Stimulated activated CD4-positive, alpha-beta T cell treated with anti-CD3 and anti-CD28 coated beads, Interleukin-1b, Interleukin-23, amount 100 ng/mL, for 1 hour (primary cell): ENCODE results near the gene PTPRG.
"Not testable (repeated sequence)": the region's sequence is repeated elsewhere in the genome, so short reads cannot be mapped to it uniquely, and the experiment has no call there.

Experiments
- DNase-seq, 2 donors: peaks; one replicate each; pipeline ENCODE4 v3.0.0-alpha.2; 2020; ENCODE audit warnings: low read depth in 2 of 2

The PTPRG gene

DNA sequence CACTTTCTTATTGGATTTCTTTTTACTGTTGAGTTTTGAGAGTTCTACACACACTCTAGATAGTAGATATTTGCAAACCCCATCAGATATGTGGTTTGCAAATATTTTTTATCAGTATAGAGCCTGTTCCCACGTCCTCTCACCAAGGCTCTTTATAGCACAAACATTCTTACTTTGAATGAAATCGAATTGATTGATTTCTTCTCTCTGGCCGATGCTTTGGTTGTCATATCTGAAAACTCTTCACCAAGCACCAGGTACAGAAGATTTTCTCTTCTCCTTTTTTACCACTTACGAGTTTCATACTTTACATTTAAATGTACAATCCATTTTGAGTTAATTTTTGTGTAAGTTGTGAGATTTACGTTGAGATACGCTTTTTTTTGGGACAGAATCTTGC is 163.4 kb downstream of the PTPRG start:
- no peak for DNase-seq

DNA sequence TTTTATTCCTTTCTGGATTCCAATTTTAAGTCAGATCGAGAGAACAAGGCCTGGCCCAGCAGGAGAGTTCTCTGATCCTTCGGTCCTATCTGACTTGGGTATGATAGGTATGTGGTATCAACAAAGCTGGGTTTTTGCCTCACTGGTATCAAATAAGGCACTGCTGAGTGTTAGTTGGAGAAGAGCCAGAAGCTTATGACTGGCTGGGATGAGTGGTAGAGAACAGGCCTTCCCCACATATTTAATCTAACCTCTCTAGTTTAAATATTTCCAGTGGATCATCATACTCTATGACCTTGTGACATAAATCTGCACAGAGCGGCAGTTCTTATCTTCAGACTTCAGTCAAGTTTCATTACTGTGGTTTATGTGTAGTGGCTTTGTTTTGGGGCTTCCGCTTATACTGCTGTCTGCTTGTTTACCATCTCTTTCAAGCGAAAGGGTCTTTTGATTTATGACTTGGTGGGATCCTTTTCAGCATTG is 164.5 kb downstream of the PTPRG start:
- DNase-seq: no peak

DNA sequence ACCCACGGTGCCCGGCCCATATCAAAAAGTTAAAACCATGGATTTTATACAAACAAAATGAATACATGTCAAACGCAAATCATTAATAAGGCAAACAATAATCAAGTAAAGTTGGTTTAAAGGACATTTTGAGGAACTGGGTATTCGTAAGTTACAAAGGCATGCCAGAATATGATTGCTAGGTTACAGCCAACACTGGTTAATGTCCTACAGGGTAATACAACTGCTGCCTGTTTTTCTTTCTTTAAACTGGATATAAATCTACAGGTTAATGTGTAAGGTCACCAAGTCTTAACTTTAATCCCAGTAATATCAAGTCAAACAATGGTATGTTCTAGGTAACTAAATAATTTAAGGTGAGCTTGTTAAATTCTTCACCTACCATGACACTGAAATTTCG is 166.1 kb downstream of the PTPRG start:
- no peak for DNase-seq

DNA sequence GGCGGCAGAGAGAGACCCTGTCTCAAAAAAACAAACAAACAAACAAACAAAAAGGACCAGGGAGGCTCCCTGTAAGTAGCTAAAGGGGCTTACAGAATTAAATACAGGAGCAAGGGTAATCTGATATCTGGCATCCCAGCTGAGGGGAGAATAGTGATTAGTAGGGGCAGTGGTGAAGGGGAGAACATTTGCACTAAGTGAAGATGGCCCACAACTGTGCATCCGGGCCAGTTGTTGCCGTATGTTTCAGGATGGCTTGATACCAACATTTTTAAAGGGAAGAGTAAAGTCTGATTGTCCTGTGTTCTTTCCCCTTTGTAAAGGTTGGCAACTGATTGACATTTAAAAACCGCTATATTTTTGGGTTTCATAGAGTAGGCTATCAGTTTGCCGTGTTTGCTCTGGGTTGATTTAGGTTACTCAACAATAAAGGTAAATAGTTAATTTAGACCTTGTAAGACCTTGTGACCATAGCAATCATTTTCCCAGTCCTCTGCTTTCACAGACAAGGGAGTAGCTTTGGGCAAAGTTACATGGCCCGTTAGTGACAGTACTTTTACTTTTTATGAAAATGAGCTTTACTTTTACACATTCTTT is 167.8 kb downstream of the PTPRG start:
- DNase-seq: no peak

DNA sequence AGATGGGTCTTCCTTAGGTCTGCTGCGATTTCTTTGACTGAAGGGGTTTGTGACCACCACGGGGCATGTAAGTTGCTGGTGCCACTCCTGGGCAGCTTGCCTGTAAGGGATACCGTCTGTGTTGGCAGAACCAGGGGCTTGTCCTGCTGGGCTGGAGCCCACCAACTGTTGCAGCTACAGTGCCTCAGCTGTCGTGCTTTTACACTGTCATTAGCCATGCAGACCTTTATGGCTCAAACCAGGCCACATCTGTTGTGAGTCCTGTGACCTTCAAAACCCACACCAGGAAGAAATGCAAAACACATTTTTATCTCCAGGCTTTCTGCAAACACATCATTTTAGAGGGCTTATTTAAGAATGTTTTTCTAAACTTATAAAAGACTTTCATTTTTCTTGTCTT is 168.7 kb downstream of the PTPRG start:
- no peak for DNase-seq

DNA sequence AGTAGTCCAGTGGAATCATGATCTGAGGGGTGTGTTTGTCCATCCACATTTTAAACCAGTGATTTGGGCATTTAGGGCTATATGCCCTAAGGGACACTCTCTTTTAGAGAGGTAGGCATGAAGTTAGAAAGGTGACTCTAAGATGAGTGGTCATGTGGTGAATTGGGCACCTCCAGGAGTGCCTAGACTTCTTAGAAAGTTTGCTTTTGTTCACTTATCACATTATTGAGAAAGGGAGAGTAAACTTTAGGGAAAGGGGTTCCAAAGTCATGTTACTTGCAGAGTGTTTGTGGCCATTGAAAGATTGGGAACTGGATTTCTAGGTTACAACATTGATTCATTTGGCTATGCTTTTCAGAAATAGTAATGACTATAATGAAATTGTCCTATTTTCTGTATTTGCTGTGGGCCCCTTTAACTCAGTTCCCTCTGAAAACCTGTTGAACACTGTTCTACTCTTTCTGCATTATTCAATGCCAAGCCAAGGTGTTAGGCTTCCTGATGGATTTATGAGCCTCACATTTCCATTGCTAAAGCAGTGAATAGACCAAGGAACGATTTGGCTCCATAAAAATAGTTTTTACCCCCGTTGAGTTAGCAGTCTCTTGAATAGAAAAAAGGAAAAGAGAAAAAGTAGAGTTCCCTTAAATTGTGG is 169.3 kb downstream of the PTPRG start:
- no peak for DNase-seq

DNA sequence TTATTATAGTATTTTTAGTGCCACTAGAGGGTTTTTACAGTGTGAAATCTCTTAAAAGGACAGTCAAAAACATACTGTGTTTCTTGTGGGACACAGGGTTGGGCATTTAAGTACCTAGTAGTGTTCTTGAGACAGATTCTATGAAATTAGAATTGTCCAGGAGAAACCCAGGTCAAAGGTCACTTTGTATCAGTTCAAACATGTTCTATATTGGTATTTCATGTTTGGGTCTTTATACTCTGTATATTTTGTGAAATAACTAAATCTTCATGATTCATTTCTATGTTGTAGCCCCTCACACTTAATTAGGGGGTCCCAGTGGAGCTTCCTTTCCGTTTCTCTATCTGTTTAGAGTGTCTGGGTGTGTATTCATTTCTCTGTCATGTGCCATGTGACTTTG is 171.6 kb downstream of the PTPRG start:
- DNase-seq: no peak

DNA sequence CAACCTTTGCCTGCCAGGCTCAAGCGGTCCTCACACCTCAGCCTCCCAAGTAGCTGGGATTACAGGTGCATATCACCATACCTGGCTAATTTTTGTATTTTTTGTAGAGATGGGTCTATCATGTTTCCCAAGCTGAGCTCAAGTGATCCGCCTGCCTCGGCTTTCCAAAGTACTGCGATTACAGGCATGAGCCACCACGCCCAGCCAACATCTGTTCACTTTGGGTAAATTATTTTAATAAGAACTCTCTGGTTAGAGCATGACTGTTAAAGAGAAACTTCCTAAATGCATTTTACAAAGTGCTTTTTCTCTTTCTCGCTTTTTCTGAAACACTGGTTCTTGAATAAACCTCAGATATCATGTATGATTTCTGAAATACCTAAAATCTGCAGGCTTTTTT is 172.5 kb downstream of the PTPRG start:
- DNase-seq: no peak

DNA sequence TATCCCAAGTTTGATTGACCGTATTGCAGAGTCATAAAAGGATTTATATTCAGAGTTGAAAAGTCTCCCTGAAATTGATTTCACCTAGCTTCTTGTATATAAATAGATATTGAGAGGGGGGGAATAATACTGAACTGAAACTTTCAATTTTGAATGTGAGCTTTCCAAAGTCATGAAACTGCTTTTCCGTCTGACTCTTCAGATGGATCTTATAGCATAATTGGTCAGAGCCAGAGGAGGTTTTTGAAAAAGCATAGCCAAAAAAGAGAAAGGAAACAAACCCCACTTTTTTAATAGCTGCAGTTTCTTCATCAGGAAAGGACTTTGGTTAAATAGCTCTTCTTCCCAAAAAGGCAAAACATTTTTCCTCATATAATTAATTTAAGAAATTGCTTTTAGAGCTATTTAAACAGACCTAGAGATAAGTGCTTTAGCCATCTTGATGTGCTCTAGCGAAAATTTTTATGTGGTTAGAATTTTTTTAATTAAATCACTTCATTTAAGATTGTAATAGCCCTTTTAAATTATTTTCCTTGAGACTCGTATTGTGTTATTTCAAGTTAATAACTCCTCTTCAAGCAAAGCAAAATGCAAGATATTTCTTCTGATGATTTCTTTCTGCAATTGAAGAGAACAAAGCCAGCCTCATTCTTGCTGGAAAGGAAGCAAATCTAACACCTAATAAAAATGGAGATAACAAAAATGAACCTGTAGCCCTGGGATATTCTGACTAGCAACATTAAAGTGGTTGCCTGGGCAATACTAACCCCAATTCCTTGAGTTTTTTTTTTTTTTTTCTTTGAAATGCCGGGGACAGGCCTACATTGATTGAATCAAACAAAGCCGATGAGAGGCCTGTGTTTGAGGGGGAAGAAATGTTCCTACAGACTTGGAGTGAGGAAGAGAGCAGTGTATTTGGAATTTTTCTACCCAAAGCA is 173.6 kb downstream of the PTPRG start:
- DNase-seq: no peak

DNA sequence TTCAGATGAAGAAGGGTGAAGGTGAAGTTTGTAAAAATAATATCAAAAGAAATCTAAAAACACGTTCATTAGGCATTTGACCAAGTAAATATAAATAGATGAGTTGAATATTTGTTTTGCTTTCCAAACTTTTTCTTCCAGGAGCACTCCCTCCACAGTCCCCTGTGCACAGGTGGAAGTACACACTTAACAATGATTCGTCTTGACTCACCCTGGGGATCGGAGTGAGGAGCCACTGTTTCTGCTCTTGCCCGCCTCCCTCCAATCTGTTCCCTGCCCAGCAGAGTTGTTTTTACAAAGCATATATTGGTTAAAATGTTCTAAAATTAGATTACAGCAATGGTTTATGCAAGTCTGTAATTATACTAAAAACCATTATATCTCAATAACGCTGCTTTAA is 175.1 kb downstream of the PTPRG start:
- no peak for DNase-seq

DNA sequence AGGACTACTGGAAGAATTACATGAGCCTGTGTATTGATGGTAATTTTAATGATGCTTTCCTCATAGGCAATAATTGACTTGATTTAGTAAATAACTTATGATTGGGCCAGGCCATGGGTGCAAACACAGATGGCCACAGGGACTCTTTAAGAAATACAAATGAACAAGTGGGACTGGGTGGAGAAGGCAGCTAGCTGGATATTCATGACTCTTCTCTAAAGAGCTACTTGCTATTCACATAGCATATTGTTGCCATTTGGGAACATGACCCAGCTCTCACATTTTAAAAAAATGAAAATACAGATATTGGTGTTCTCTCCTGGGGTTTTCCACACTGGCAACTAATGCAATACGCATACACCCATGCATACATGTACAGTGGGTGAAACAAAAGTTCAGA is 178.3 kb downstream of the PTPRG start:
- no peak for DNase-seq

DNA sequence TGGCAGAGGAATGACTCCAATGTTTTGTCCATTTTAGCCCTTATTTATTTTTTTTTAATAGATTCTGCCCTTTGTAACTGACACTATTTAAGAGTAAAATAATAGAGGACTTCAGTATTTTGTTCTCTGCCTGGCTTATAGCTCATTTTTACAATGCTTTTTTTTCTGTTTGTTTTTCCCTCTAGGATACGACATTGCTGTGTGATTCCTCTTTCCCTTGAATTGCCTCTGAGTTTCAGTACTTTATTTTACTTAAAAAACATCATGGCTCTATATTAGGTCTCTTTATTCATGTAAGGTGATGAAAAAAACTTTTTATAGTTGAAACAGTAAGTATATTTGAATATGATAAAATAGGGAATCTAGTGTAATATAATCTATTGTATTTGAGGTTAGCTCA is 179.1 kb downstream of the PTPRG start:
- no peak for DNase-seq

DNA sequence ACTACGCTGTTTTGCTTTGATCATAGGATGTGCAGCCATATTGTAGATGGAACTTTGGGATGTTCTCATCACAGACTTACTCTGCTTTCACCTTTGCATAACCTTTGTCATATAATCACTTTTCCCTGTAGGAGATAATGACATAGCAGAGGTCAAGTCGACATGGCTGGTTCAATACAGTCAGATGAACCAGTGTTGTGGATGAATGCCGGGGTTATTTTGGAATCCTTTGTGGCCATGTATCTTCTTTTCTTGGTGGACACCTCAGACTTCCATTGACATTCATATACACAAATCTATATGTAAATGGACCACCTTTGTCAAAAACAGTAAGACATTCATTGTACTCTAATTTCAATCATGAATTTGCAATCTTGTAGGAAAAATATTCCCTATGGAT is 180.2 kb downstream of the PTPRG start:
- DNase-seq: no peak

DNA sequence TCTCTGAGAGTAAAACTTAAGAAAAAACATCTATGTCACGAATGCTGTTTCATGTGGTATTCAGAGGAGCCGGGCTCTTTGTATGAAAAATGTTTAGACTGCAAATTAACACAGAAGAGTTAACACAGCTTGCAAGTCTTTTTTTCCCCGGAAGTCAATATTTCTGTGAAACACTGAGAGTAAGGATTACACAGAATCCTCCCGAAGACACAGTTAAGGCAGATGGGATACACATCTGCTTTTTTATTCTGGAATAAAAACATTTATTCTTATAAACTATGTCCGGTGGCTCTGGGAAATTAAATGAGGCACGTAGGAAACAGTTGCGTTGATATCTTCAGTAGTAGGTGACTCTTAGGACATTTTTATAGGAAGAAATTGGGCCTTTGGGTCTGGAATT is 180.6 kb downstream of the PTPRG start:
- DNase-seq: no peak

DNA sequence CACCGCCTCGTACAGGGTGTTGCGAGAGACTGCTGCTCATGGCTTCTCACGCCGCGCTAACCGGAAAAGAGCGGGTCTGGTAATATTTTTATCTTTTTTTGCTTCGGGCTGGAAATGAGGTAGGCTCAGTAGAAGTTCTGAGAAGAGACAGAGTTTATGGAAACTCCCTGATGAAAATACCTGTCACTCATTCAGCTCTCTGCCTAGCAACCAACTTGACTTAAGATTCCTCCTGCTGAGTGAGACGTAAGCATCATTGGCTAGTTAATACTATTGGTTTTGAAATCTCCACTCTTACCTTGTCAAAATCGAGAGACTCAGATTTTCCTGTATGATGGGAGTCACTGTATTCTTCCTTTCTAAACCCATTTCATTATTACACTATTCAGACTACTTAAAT is 181.7 kb downstream of the PTPRG start:
- DNase-seq: no peak

DNA sequence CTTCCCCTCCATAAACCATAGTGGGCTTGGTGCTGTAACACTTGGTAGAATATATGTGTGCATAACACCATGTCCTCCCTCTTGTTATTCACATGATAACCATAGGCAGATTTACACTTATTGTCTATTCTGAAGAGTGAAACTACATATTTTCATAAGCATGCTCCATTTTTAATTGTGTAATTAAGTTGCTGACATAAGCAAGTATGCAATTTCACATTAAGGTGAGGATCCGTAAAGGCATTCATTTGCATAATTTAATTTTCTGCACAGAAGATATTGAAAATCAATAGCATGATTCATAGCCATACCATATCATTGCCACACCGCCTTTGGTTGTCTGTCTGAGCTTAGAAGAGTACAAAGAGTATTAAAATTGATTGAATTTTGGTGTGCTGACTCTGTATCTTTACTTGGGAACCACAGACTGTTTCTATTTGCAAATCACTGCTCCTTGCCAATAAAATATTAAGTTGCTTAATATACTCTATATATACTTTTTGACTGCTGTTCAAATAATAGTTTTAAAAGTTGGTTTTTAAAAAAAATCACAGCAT is 182.4 kb downstream of the PTPRG start:
- no peak for DNase-seq

DNA sequence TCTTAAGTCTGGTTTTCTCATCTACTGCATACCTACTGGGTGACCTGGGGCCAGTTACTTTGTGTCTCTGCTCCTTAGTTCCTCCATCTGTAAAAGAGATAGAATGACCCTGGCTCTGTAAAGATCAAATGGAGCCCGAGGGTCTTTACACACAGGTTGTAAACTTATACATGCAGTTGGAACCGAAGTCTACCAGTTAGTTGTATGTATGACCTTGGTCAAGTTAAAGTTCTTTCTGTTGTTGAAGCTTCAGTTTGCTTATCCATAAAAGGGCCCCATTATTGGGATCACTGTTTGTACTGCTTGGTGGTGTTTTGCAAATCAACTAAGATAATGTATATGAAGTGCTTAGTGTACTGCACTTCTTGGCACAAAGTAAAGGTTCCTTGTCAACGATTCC is 186.9 kb downstream of the PTPRG start:
- no peak for DNase-seq

DNA sequence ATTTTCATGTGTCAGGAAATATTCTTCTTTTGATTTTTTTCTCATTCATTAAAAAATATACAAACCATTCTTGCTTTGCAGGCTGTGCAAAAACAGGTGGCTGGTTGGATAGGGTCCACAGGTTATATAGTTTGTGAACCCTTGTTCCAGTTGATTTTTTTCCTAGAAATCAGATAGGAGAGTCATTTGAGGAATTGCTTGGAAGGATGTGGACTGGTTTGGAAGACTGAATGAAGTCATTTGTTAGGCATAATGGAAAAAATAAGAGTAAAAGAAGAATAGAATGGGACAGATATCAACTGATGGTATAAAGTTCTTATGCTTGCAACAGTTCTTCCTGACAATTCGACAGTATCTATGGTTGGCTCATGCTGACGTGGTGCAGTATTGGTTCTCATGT is 189.4 kb downstream of the PTPRG start:
- no peak for DNase-seq

DNA sequence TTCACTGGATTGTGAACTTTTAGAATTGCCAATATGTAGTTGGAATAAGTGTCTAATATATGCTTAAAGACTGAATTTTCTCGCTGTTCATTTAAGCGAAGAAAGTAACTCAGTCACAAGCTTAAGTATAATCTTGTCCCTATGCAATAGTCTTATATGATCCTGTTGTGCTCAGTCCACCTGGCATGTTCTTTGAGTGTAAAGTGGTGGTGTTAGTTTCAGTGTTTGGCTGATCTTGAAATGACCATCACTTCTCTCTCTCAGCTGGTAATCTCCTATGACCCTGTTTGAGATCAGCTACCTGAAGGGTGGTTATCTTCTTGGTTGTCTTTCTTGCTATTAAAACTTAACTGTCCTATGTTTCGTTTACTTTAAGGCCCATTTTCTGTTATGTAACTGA is 197.5 kb downstream of the PTPRG start:
- DNase-seq: no peak

DNA sequence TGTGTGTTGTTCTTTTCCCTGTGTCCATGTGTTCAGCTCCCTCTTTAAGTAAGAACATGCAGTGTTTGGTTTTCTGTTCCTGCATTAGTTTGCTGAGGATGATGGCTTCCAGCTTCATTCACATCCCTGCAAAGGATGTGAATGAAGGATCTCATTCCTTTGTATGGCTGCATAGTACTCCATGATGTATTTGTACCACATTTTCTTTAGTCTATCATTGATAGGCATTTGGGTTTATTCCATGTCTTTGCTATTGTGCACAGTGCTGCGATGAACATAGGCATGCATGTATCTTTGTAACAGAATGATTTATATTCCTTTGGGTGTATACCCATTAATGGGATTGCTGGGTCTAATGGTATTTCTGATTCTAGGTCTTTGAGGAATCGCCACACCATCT is 199.4 kb downstream of the PTPRG start:
- not testable (repeated sequence) for DNase-seq

DNA sequence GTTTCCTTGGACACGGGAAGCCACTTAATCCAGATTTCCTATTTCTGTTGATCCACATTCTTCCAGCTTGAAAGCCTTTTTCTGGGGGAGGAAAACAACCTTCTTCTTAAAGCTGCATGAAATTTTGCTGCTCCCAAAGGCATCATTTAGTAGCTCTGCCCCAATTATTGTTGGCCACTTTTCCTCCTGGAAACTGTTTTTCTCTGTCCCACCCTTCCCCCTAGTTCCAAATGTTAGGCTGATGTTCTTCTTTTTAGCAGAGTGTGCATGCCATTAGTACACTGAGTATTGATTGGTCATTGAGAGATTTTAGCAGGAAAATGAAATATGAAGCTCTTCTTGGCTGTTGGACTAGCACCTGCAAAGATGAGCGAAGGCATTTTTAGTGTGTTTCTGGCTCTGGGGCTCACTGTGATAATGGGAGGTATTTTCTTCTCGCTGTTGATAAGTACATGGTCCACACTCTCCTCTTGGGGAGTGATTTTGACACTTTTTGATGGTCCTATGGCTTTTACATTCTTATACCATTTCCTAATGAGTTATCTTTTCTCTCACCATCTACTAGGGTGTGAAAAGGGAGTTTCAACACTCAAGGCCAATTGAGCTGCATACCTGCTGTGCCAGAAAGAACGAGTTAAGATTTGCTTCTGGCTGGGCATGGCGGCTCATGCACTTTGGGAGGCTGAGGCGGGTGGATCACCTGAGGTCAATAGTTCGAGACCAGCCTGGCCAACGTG is 200.5 kb downstream of the PTPRG start:
- no peak for DNase-seq
